ENCODE results near the gene RAB5B. TPM values are rescaled to one million over a fixed set of nuclear protein-coding genes. Genes with fewer than 3 reads are reported as not detected.

The RAB5B gene
- total RNA-seq, 1 experiment from 2014 or later = 48.4 TPM

GRCh38 chr12:55933169-55933798 is 40.6 kb upstream of the RAB5B start:
- H4K8ac ChIP-seq (replicated peaks; ENCODE audit: insufficient read length, low read depth, low read length) = no peak overlapping the region
- no peak overlapping the region for H3K23ac ChIP-seq (ENCODE audit: insufficient read length, low read depth, low read length)
- H2AK5ac ChIP-seq (ENCODE audit: insufficient read length, low read length) = no peak overlapping the region
- Mint-ChIP-seq H3K4me1 (peaks cover 27 to 32% of the 10 kb centered on the region in 2 experiments), H3K9me3 (no peaks in the 10 kb centered on the region; a peak in 1 of 5 replicates), H3K4me3 (peak overlapping the region; percentile 82; a peak in 2 of 5 replicates), H3K36me3 (ENCODE audit: insufficient read depth in 1 of 3, low read depth in 3 of 3) (no peaks in the 10 kb centered on the region; a peak in 1 of 7 replicates), H3K27ac (no peak overlapping the region), H3K27me3 (ENCODE audit: low read depth) (peaks cover 32% of the 10 kb centered on the region)
- no peak overlapping the region for H2AFZ ChIP-seq (ENCODE audit: low read length)
- peaks cover 4% of the 10 kb centered on the region; the same call in 1 of the 2 replicates for H3K27me3 ChIP-seq (ENCODE audit: insufficient read depth, low read length)
- no peak overlapping the region for H3K4ac ChIP-seq (ENCODE audit: low read depth, low read length)
- H3K79me2 ChIP-seq (ENCODE audit: insufficient read depth, low read length) = no peaks in the 10 kb centered on the region
- no peak for TF ChIP-seq CTCF (conservative IDR thresholded peaks at IDR 0.05)
- no peaks in the 10 kb centered on the region for H4K20me1 ChIP-seq (ENCODE audit: control insufficient read depth, insufficient read depth, insufficient read length)
- no peak overlapping the region for H2BK20ac ChIP-seq (ENCODE audit: low read depth, low read length, poor library complexity, severe bottlenecking)
- no peak overlapping the region for H4K5ac ChIP-seq (ENCODE audit: insufficient read length, low read depth, low read length)
- H3K4me2 ChIP-seq (ENCODE audit: insufficient read depth, insufficient read length, low read length) = peak overlapping the region; percentile 88
- H3K79me1 ChIP-seq (ENCODE audit: insufficient read depth, low read depth, low read length, poor library complexity, severe bottlenecking) = no peaks in the 10 kb centered on the region
- H3K18ac ChIP-seq (ENCODE audit: insufficient read length, low read depth, low read length) = no peak overlapping the region
- no peak overlapping the region for H3T11ph ChIP-seq (ENCODE audit: low read length)
- no peak overlapping the region for H3K14ac ChIP-seq (ENCODE audit: insufficient read depth, low read length)
- no peak overlapping the region for H2BK15ac ChIP-seq (ENCODE audit: low read depth, low read length)
- H3K27ac ChIP-seq (ENCODE audit: insufficient read length, low read depth, low read length) = no peak overlapping the region
- no peak overlapping the region for H2BK120ac ChIP-seq (ENCODE audit: low read depth, low read length, poor library complexity, severe bottlenecking)
- no CpG with 5 or more reads among the region's 7 CpGs for WGBS (ENCODE audit: extremely low coverage, insufficient read length, low lambda C conversion rate)
- H3K23me2 ChIP-seq (ENCODE audit: insufficient read length, low read depth, low read length, poor library complexity, severe bottlenecking) = peaks cover 15% of the 10 kb centered on the region
- peaks cover 6% of the 10 kb centered on the region; the same call in 1 of the 2 replicates for H3K4me1 ChIP-seq (ENCODE audit: insufficient read depth, low read length)
- H2BK5ac ChIP-seq (ENCODE audit: insufficient read length, low read length) = no peak overlapping the region
- no peak for DNase-seq
- no peak overlapping the region for H2BK12ac ChIP-seq (ENCODE audit: insufficient read length, low read depth, low read length)
- H3K56ac ChIP-seq (ENCODE audit: insufficient read length, low read depth, low read length) = no peak overlapping the region
- no peak overlapping the region for H3K9ac ChIP-seq (ENCODE audit: extremely low read depth, insufficient read length, low read length)
- no peaks in the 10 kb centered on the region for H3K9me3 ChIP-seq (ENCODE audit: control insufficient read depth, low read depth, low read length)
- no peak overlapping the region for H4K91ac ChIP-seq (ENCODE audit: insufficient read length, low read depth, low read length)
